Stimulated activated CD4-positive, alpha-beta T cell treated with anti-CD3 and anti-CD28 coated beads, TNF-alpha, amount 100 ng/mL, for 4 hours (primary cell): Measurements from ENCODE around the gene STX11.

Source experiments
- DNase-seq, 3 experiments: peaks; one replicate each; pipeline ENCODE4 v3.0.0-alpha.2; 2020; ENCODE audit warnings: low read depth in 3 of 3

STX11 gene

GRCh38 chr6:144214622-144215401, 64.5 kb downstream of the STX11 start:
- peak in 1 of 3 experiments; percentile 4 for DNase-seq

- DNase-seq = peak in 1 of 3 experiments; percentile 1
These were observed 65.2 kb downstream of the STX11 start for GRCh38 chr6:144215402-144215931.

GRCh38 chr6:144215932-144216667, 65.8 kb downstream of the STX11 start:
- peak; percentile 81 to 84 (median 83) for DNase-seq

GRCh38 chr6:144216668-144217218, 66.4 kb downstream of the STX11 start:
- no peak for DNase-seq

GRCh38 chr6:144217264-144217663, 66.9 kb downstream of the STX11 start:
- DNase-seq = no peak

- no peak for DNase-seq
These were observed 67.5 kb downstream of the STX11 start for GRCh38 chr6:144217797-144218196.

GRCh38 chr6:144219056-144219685, 68.9 kb downstream of the STX11 start:
- DNase-seq = no peak

GRCh38 chr6:144220031-144220790, 69.9 kb downstream of the STX11 start:
- no peak for DNase-seq

GRCh38 chr6:144223686-144224085, 73.4 kb downstream of the STX11 start:
- no peak for DNase-seq

GRCh38 chr6:144231721-144232120, 81.4 kb downstream of the STX11 start:
- DNase-seq = no peak

- DNase-seq = no peak
These were observed 82.0 kb downstream of the STX11 start for GRCh38 chr6:144232176-144232831.

- DNase-seq = no peak
These were observed 82.5 kb downstream of the STX11 start for GRCh38 chr6:144232832-144233230.

GRCh38 chr6:144234399-144234798, 84.1 kb downstream of the STX11 start:
- DNase-seq = no peak

GRCh38 chr6:144234935-144235334, 84.6 kb downstream of the STX11 start:
- DNase-seq = no peak
